GM19395 (cell line): ENCODE results near the gene LRRC61.
"Not testable (repeated sequence)": the region's sequence is repeated elsewhere in the genome, so short reads cannot be mapped to it uniquely, and the experiment has no call there.

Experiments used
- ATAC-seq: cut with Tn5 transposase; IDR thresholded peaks from one replicate; pipeline ENCODE4 v1.9.1; 2021; ENCODE audit warnings: mild to moderate bottlenecking, moderate library complexity; ENCODE audit not compliant: unreplicated experiment

The LRRC61 gene

GRCh38 chr7:150380463-150380862 lies 57.3 kb downstream of the LRRC61 start:
- peak; percentile 33 for ATAC-seq

- ATAC-seq = no peak
These were observed 57.9 kb downstream of the LRRC61 start for GRCh38 chr7:150381096-150381495.

- no peak for ATAC-seq
These were observed 58.6 kb downstream of the LRRC61 start for GRCh38 chr7:150381785-150382122.

- ATAC-seq = no peak
These were observed 59.1 kb downstream of the LRRC61 start for GRCh38 chr7:150382123-150382843.

- ATAC-seq = no peak
These were observed 59.7 kb downstream of the LRRC61 start for GRCh38 chr7:150382844-150383225.

- no peak for ATAC-seq
These were observed 60.7 kb downstream of the LRRC61 start for GRCh38 chr7:150383710-150384397.

GRCh38 chr7:150384406-150385301 lies 61.5 kb downstream of the LRRC61 start:
- no peak for ATAC-seq

GRCh38 chr7:150385302-150385723 lies 62.2 kb downstream of the LRRC61 start:
- no peak for ATAC-seq

- not testable (repeated sequence) for ATAC-seq
These were observed 62.7 kb downstream of the LRRC61 start for GRCh38 chr7:150385884-150386283.
